Measurements from ENCODE around the gene SELENOO. TPM values are rescaled to one million over a fixed set of nuclear protein-coding genes. Genes with fewer than 3 reads are reported as not detected.

The SELENOO gene
- total and polyA plus RNA-seq, 4 experiments from 2014 or later: 2.0 to 34.8 (median 20.2) TPM

DNA sequence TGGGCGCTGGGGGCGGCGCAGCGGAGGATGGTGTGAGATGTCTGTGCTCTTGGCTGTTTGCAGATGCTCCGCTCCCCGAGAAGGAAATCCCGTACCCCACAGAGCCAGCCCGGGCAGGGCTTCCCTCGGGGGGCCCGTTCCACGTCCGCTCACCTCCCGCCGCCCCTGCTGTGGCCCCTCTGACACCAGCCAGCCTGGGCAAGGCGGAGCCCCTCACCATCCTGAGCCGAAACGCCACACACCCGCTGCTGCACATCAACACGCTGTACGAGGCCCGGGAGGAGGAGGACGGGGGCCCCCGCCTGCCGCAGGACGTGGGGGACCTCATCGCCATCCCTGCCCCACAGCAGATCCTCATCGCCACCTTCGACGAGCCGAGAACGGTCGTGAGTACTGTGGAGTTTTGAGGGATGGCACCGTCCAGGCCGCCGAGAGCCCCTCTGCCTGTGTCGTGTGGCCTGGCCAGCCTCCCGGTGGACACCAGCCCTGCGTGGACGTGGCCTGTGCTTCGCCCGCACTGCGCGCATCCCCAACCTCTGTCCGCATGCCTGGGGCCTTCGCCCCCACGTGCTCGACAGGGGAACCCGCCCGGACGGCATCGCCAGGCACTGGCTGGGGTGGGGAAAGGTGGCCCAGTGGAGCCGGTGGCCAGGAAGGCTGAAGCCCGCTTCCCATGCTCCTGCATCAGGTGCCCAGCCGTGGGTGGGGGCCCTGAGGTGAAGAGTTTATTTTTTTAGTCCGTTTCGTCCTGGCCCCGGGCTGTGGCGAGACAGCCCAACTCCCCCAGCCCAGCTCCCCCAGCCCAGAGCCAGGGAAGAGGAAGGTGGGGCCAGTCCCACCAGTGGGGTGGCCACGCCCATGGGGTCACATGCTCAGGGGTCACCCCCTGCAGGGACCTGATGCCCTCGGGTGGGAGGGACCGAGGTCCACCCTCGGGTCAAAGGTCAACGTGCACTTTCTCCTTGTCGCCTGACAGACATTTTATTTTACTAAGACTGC lies 21.6 kb upstream of the SELENOO start:
- Mint-ChIP-seq H3K27ac (peak overlapping the region in 3 of 7 donors; percentile 9 to 41 (median 30)), H3K4me3 (no peak overlapping the region)

DNA sequence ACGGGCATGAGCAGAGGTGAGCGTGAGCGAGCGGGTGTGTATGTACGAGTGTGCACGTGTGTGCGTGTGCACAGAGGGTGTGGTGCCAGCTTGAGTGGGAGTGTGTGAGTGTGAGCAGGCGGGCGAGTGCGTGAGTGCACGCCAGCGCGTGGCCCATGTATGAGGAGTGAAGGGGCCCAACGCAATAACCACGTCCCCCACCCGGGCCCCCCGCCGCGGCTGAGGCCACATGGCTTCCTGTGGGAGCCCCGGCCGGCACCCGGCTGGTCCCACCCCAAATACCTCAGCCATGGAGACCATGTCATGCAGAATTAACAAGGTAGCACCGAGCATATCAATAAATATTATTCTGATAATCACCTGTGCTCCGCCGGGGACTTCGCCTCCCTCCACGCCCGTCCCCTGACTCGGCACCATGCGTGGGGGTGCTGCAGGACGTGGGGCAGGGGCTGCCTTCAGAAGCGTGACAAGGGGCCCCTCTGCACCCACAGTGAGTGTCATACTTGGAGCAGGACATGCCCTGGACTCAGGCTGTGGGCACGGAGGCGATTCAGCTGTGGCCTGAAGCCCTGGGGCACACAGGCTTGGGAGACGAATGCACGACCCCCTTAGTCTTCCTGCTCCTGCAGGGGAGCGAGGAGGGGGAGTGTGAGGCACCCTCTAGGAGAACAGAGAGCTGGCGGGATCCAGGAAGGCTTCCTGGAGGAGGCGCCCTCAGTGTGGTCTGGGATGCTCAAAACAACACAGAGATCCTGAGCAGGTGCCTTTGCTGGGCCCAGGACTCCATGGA lies 20.7 kb upstream of the SELENOO start:
- H3K27ac Mint-ChIP-seq: peak overlapping the region in 4 of 7 donors; percentile 9 to 53 (median 36)
- POLR2A ChIA-PET (ENCODE audit: partially characterized antibody): no interaction called here
- Histone ChIP-seq H3K9me3 (ENCODE audit: control insufficient read depth in 1 of 2, low read length in 2 of 2) (no peaks in the 10 kb centered on the region), H3K36me3 (ENCODE audit: insufficient read depth, low read length) (no peaks in the 10 kb centered on the region), H3K4me3 (ENCODE audit: low read length in 2 of 2) (no peak overlapping the region), H3K27ac (ENCODE audit: low read depth, low read length) (no peak overlapping the region), H3K27me3 (ENCODE audit: insufficient read depth, low read length) (no peaks in the 10 kb centered on the region), H3K4me1 (ENCODE audit: insufficient read depth, low read length) (peaks cover 2% of the 10 kb centered on the region)
- peaks cover 2 to 6% of the 10 kb centered on the region in 2 donors for H3K27me3 Mint-ChIP-seq
- H3K36me3 Mint-ChIP-seq: no peaks in the 10 kb centered on the region
- CTCF ChIA-PET (ENCODE audit: partially characterized antibody): no interaction called here
- intact Hi-C loops (cut with micrococcal nuclease): loop anchor here (10.0 kb wide), 1 partner anchor 245 kb away; no protein-coding TSS in a partner anchor
- peaks cover 3 to 9% (median 4%) of the 10 kb centered on the region in 4 donors for H3K4me1 Mint-ChIP-seq
- H3K9me3 Mint-ChIP-seq: no peaks in the 10 kb centered on the region
- no peak overlapping the region for H3K4me3 Mint-ChIP-seq
- DNase-seq: no peak

More for the DNA sequence above, 21.6 kb upstream of the SELENOO start:
- intact Hi-C loops (cut with micrococcal nuclease): no loop called here
- no peak overlapping the region for H3K27ac ChIP-seq (ENCODE audit: low read depth, low read length)
- DNase-seq: peak in 1 of 5 donors; percentile 33
- H3K4me1 ChIP-seq (ENCODE audit: insufficient read depth, low read length): no peaks in the 10 kb centered on the region
- no peaks in the 10 kb centered on the region for H3K27me3 ChIP-seq (ENCODE audit: insufficient read depth, low read length)
- no peaks in the 10 kb centered on the region for H3K36me3 ChIP-seq (ENCODE audit: insufficient read depth, low read length)
- no peak overlapping the region for H3K4me3 ChIP-seq (ENCODE audit: low read length in 2 of 2)
- no peaks in the 10 kb centered on the region for H3K9me3 Mint-ChIP-seq
- no peaks in the 10 kb centered on the region for H3K36me3 Mint-ChIP-seq
- ChIA-PET POLR2A (ENCODE audit: partially characterized antibody) (no interaction called here), CTCF (ENCODE audit: partially characterized antibody) (no interaction called here)
- no peaks in the 10 kb centered on the region for H3K9me3 ChIP-seq (ENCODE audit: control insufficient read depth in 1 of 2, low read length in 2 of 2)
- peaks cover 3 to 6% of the 10 kb centered on the region in 2 donors for H3K27me3 Mint-ChIP-seq
- peaks cover 0 to 9% (median 2%) of the 10 kb centered on the region in 4 donors for H3K4me1 Mint-ChIP-seq

DNA sequence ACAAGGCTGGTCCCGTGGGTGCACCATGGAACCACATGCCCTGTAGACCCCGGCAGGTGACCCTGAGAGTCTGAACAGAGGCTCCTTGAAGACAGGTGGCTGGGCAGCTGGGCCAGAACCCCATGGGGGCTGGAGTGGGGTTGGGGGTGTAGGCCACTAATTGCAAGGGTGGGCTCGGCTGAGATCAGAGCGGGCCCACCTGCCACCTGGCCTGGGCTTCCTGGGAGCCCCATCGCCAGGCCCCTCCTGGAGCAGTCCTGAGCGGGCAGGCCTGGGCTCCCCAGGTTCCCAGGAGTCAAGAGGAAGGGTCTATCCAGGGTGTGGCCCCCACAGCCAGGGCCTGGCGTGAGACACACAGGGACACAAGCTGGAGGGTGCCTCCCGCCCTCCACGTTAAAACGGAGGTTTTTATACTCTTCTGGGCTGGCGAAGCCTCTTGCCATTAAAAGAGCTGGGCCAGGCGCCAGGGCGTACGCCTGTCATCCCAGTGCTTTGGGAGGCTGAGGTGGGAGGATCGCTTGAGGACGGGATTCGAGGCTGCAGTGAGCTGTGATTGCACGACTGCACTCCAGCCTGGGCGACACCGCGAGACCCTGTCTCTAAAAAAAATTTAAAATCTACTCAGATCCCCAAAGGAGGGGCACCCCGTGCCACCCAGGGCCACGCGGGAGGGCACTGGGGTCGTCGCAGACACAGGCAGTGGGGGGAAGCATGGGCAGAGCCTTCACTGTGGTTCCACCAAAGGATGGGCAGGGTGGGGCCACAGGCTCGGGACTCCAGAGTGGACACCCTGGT lies 19.9 kb upstream of the SELENOO start:
- intact Hi-C loops (cut with micrococcal nuclease): loop anchor here (10.0 kb wide), 1 partner anchor 246 kb away; no protein-coding TSS in a partner anchor
- POLR2A ChIA-PET (ENCODE audit: partially characterized antibody): no interaction called here

DNA sequence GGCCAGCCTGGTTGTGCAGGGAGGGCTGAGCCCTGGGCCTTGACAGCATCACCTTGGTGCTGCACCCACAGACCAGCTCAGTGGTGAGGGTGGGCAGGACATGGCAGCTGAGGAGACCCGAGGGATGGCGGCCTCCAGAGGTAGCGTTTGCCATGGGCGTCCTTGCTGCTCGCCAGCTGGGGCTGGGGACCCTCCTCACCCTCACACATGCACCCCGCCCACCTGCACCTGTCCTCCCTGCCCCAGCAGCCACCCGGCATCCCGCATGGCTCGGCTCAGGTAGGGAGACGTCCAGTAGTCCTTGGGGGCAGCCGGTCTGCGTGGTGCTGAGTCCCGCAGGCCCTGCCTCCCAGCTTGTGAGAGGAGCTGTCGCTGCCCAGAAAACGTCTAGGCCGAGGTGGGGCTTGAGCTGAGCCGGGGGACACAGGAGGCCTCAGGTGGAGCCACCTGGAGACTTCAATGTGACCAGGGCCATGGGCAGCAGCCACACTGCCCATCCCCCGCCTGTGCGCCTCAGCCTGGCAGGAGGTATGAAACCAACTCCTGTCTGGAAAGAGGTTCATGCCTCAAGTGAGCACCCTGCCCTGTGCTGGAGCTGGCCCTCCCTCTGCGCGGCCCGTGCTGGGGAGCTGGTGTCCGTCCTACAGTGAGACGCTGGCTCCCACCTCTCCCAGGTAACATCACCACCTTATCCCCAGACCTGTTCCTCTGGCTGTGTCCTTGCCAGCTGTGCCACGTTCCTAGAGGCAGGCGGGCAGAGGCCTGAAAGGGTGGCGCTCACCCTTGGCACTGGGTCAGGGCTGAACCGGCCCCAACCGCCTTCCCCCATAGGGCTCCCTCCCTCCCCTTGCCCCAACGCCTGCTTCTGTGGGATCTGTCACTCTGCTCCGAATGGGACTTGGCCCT lies 18.4 kb upstream of the SELENOO start:
- POLR2A ChIA-PET (ENCODE audit: partially characterized antibody): interaction anchor here (1.2 kb wide), 1 partner anchor 9 kb away, joined by 6 read pairs; no protein-coding TSS in a partner anchor
- peak in 1 of 5 donors; percentile 37 for DNase-seq

More for the DNA sequence above, 19.9 kb upstream of the SELENOO start:
- H3K27ac Mint-ChIP-seq: no peak overlapping the region
- H3K36me3 Mint-ChIP-seq: no peaks in the 10 kb centered on the region
- H3K4me3 ChIP-seq (ENCODE audit: low read length in 2 of 2): no peak overlapping the region
- H3K9me3 Mint-ChIP-seq: no peaks in the 10 kb centered on the region
- H3K4me1 ChIP-seq (ENCODE audit: insufficient read depth, low read length): peaks cover 5% of the 10 kb centered on the region
- H3K9me3 ChIP-seq (ENCODE audit: control insufficient read depth in 1 of 2, low read length in 2 of 2): no peaks in the 10 kb centered on the region
- peak in 1 of 5 donors; percentile 26 for DNase-seq
- CTCF ChIA-PET (ENCODE audit: partially characterized antibody): interaction anchor here (0.7 to 1.2 kb wide), 2 partner anchors 31 to 57 kb away, joined by 4 read pairs; no protein-coding TSS in a partner anchor
- no peak overlapping the region for H3K27ac ChIP-seq (ENCODE audit: low read depth, low read length)
- H3K27me3 Mint-ChIP-seq: peaks cover 2 to 6% of the 10 kb centered on the region in 2 donors
- H3K4me1 Mint-ChIP-seq: peaks cover 5 to 13% (median 7%) of the 10 kb centered on the region in 4 donors
- H3K27me3 ChIP-seq (ENCODE audit: insufficient read depth, low read length): no peaks in the 10 kb centered on the region
- H3K4me3 Mint-ChIP-seq: no peak overlapping the region
- no peaks in the 10 kb centered on the region for H3K36me3 ChIP-seq (ENCODE audit: insufficient read depth, low read length)

DNA sequence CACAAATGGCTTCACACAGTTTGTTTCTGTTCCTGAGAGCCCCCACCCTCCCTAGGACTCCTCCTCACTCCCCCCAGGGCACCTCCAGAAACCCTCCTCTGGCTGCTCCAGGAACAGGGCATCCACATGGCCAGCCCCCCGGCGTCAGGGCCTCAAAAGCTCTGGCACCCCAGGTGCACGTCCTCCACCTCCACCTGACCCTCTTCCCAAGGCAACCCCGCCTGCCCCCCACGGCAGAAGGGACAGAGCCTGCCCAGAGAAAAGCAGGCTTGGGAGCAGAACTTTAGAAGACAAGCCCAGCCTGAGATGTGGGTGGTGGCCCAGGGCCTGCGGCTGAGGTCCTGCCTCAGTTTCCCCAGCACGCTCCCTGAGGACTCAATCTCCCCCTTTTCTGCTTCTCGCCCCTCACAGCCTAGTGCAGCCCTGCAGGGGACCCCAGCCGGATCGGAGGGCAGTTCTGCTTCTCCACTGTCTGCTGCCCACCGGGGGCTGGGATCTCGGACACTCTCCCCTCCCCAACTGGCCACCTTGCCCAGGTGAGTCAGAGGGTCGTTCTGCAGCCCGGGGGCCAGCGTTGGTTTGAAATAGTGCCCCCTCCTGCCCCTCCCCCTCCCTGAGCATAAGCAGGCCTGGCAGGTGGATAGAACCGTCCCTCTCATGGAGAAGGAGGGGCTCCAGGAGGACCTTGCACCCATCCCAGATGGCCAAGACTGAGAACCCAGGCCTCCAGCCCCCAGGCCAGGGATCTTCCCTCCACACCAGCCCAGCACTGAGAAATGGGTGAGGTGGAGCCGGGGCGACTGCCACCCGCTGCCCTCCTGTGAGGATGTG lies 17.5 kb upstream of the SELENOO start:
- Mint-ChIP-seq H3K4me3 (peak overlapping the region in 5 of 8 donors; percentile 17 to 65 (median 43)), H3K9me3 (no peaks in the 10 kb centered on the region), H3K27ac (peak overlapping the region in 1 of 7 donors; percentile 59), H3K27me3 (peaks cover 0 to 6% of the 10 kb centered on the region in 2 donors), H3K4me1 (peaks cover 9 to 26% (median 18%) of the 10 kb centered on the region in 4 donors), H3K36me3 (peaks cover 0 to 2% of the 10 kb centered on the region in 2 donors)
- H3K4me3 ChIP-seq (ENCODE audit: low read length in 2 of 2): no peak overlapping the region
- peaks cover 18% of the 10 kb centered on the region for H3K4me1 ChIP-seq (ENCODE audit: insufficient read depth, low read length)
- CTCF ChIA-PET (ENCODE audit: partially characterized antibody): no interaction called here
- no peak for DNase-seq
- no peaks in the 10 kb centered on the region for H3K9me3 ChIP-seq (ENCODE audit: control insufficient read depth in 1 of 2, low read length in 2 of 2)
- POLR2A ChIA-PET (ENCODE audit: partially characterized antibody): interaction anchor here (1.2 kb wide), 1 partner anchor 8 kb away, joined by 6 read pairs; no protein-coding TSS in a partner anchor
- no peaks in the 10 kb centered on the region for H3K27me3 ChIP-seq (ENCODE audit: insufficient read depth, low read length)
- intact Hi-C loops (cut with micrococcal nuclease): loop anchor here (10.0 kb wide), 1 partner anchor 249 kb away; no protein-coding TSS in a partner anchor
- no peak overlapping the region for H3K27ac ChIP-seq (ENCODE audit: low read depth, low read length)
- no peaks in the 10 kb centered on the region for H3K36me3 ChIP-seq (ENCODE audit: insufficient read depth, low read length)

More for the DNA sequence above, 18.4 kb upstream of the SELENOO start:
- intact Hi-C loops (cut with micrococcal nuclease): loop anchor here (10.0 kb wide), 1 partner anchor 248 kb away; no protein-coding TSS in a partner anchor
- no peaks in the 10 kb centered on the region for H3K27me3 ChIP-seq (ENCODE audit: insufficient read depth, low read length)
- H3K4me1 Mint-ChIP-seq: peaks cover 8 to 23% (median 14%) of the 10 kb centered on the region in 4 donors
- H3K9me3 ChIP-seq (ENCODE audit: control insufficient read depth in 1 of 2, low read length in 2 of 2): no peaks in the 10 kb centered on the region
- no peaks in the 10 kb centered on the region for H3K36me3 ChIP-seq (ENCODE audit: insufficient read depth, low read length)
- no peak overlapping the region for H3K27ac Mint-ChIP-seq
- H3K9me3 Mint-ChIP-seq: no peaks in the 10 kb centered on the region
- CTCF ChIA-PET (ENCODE audit: partially characterized antibody): interaction anchor here (1.2 kb wide), 1 partner anchor 29 kb away, joined by 4 read pairs; no protein-coding TSS in a partner anchor
- H3K4me3 Mint-ChIP-seq: no peak overlapping the region
- H3K4me1 ChIP-seq (ENCODE audit: insufficient read depth, low read length): peaks cover 14% of the 10 kb centered on the region
- no peak overlapping the region for H3K27ac ChIP-seq (ENCODE audit: low read depth, low read length)
- H3K27me3 Mint-ChIP-seq: peaks cover 2 to 6% of the 10 kb centered on the region in 2 donors
- peaks cover 0 to 1% of the 10 kb centered on the region in 2 donors for H3K36me3 Mint-ChIP-seq
- no peak overlapping the region for H3K4me3 ChIP-seq (ENCODE audit: low read length in 2 of 2)

Measured in CD4-positive, alpha-beta memory T cell (primary cell).